ENCODE data around the gene CYTL1.

- TF ChIP-seq CTCF (IDR thresholded peaks at IDR 0.05; ENCODE audit: insufficient read depth, low read depth, low read length) = no peak
- no peak for TF ChIP-seq EZH2 (IDR thresholded peaks at IDR 0.05; ENCODE audit: insufficient read depth, low read length)
Observed at GRCh38 chr4:5027346-5027745, 8.1 kb upstream of the CYTL1 start.

Data from astrocyte (in vitro differentiated cells and primary cell).